ENCODE data around the gene PCNT. TPM values are rescaled to one million over a fixed set of nuclear protein-coding genes. Genes with fewer than 3 reads are reported as not detected.

Gene PCNT
- total and polyA plus RNA-seq, 2 experiments from 2014 or later = 18.3 to 26.6 TPM

DNA sequence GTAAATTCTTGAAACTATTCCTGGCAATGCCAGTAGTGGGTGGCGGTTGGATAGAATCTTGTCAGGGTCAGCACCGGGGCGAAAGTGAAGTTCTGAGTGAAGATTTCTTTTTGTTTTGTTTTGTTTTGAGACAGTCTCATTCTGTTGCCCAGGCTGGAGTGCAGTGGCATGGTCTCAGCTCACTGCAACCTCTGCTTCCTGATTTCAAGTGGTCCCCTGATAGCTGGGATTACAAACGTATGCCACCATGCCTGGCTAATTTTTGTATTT, 33.3 kb downstream of the PCNT start:
- no peaks in the 10 kb centered on the region for H3K4me1 ChIP-seq (ENCODE audit: low read depth)
- H3K27ac ChIP-seq = no peak overlapping the region
- H3K36me3 ChIP-seq = peaks cover 13% of the 10 kb centered on the region
- H3K27me3 ChIP-seq = no peaks in the 10 kb centered on the region
- DNase-seq (ENCODE audit: low read depth in 1 of 2, low spot score in 1 of 2) = no peak
- H3K4me3 ChIP-seq = no peak overlapping the region
- no peaks in the 10 kb centered on the region for H3K9me3 ChIP-seq (ENCODE audit: low read depth)
- TF ChIP-seq, protein P1, sequence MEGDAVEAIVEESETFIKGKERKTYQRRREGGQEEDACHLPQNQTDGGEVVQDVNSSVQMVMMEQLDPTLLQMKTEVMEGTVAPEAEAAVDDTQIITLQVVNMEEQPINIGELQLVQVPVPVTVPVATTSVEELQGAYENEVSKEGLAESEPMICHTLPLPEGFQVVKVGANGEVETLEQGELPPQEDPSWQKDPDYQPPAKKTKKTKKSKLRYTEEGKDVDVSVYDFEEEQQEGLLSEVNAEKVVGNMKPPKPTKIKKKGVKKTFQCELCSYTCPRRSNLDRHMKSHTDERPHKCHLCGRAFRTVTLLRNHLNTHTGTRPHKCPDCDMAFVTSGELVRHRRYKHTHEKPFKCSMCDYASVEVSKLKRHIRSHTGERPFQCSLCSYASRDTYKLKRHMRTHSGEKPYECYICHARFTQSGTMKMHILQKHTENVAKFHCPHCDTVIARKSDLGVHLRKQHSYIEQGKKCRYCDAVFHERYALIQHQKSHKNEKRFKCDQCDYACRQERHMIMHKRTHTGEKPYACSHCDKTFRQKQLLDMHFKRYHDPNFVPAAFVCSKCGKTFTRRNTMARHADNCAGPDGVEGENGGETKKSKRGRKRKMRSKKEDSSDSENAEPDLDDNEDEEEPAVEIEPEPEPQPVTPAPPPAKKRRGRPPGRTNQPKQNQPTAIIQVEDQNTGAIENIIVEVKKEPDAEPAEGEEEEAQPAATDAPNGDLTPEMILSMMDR (IDR thresholded peaks at IDR 0.05; ENCODE audit: low read depth, low read length) = no peak

DNA sequence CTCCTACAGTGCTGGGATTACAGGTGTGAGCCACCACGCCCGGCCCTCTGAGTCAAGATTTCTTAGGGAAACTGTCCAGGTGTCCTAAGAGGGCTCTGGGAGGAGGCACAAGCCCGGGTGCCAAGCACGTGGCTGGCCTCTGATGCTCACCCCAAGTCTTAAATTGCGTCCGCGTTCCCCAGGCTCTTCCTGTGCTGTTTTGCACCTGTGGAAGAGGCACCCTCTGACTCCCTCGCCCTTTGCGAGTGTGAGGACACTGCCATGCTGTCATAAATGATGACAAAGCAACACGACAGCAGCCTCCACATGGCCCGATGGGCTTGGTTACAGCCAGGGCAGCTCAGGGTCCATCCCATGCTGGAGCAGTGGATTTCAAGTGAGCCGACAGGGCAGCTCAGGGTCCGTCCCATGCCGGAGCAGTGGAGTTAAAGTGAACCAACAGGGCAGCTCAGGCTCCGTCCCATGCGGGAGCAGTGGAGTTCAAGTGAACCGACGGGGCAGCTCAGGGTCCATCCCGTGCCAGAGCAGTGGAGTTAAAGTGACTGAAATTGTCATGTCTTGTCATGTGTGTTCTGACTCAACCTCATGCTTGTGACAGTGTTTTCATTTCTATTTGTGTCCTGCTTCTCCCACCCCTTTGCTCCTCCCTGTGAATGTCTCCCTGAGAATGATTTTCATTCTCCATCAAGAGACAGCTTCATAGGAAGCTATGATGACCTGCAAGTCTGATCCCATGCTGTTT, 33.9 kb downstream of the PCNT start:
- H3K27ac ChIP-seq = no peak overlapping the region
- no peaks in the 10 kb centered on the region for H3K4me1 ChIP-seq (ENCODE audit: low read depth)
- DNase-seq (ENCODE audit: low read depth in 1 of 2, low spot score in 1 of 2) = no peak
- H3K9me3 ChIP-seq (ENCODE audit: low read depth) = no peaks in the 10 kb centered on the region
- no peak overlapping the region for H3K4me3 ChIP-seq
- peaks cover 11% of the 10 kb centered on the region for H3K36me3 ChIP-seq
- TF ChIP-seq, protein P1 (IDR thresholded peaks at IDR 0.05; ENCODE audit: low read depth, low read length) = no peak
- H3K27me3 ChIP-seq = no peaks in the 10 kb centered on the region

DNA sequence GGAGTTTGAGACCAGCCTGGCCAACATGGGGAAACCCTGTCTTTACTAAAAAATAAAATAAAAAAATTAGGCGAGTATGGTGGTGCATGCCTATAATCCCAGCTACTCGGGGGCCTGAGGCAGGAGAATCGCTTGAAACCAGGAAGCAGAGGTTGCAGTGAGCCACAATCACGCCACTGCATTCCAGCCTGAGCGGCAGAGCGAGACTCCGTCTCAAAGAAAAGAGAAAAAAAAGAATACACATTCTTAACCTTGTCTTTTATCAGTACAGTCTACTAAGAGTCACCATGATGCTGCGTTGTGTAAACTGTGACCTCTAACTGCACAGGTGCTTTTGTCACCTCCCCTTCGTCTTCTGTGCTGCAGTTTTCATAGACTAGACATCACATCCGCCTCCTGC, 37.2 kb downstream of the PCNT start:
- Histone ChIP-seq H3K27ac (no peak overlapping the region), H3K9me3 (ENCODE audit: low read depth) (no peaks in the 10 kb centered on the region), H3K4me3 (no peak overlapping the region), H3K36me3 (peaks cover 9% of the 10 kb centered on the region), H3K4me1 (ENCODE audit: low read depth) (no peaks in the 10 kb centered on the region), H3K27me3 (no peaks in the 10 kb centered on the region)
- DNase-seq (ENCODE audit: low read depth in 1 of 2, low spot score in 1 of 2) = no peak
- TF ChIP-seq, protein P1 (IDR thresholded peaks at IDR 0.05; ENCODE audit: low read depth, low read length) = no peak

DNA sequence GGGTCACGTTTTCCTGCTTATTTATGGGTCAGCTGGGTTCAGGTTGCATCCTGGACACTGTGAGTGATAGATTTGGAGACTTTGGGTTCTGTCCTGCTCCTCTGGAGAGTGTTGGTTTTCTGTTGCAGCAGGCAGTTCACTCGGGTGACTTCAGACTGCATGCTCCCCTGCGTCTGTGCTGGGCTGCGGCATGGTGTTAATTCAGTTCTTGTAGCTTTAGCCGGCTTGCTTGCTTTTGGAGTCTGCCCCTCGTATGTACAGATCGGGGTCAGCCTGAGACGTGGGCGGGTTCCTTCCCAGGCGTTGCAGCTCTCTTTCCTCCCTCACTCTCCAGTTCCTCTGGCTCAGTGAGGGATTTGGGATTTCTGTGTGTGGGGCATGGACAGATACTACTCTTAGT, 38.0 kb downstream of the PCNT start:
- Histone ChIP-seq H3K27me3 (no peaks in the 10 kb centered on the region), H3K4me3 (no peak overlapping the region), H3K9me3 (ENCODE audit: low read depth) (no peaks in the 10 kb centered on the region), H3K36me3 (peaks cover 9% of the 10 kb centered on the region), H3K4me1 (ENCODE audit: low read depth) (no peaks in the 10 kb centered on the region), H3K27ac (no peak overlapping the region)
- no peak for DNase-seq (ENCODE audit: low read depth in 1 of 2, low spot score in 1 of 2)
- TF ChIP-seq, protein P1 (IDR thresholded peaks at IDR 0.05; ENCODE audit: low read depth, low read length) = no peak

- H3K9me3 ChIP-seq (ENCODE audit: low read depth) = no peaks in the 10 kb centered on the region
- H3K27me3 ChIP-seq = no peaks in the 10 kb centered on the region
- no peak overlapping the region for H3K27ac ChIP-seq
- peaks cover 6% of the 10 kb centered on the region for H3K36me3 ChIP-seq
- H3K4me3 ChIP-seq = no peak overlapping the region
- no peaks in the 10 kb centered on the region for H3K4me1 ChIP-seq (ENCODE audit: low read depth)
- TF ChIP-seq, protein P1 (IDR thresholded peaks at IDR 0.05; ENCODE audit: low read depth, low read length) = no peak
- DNase-seq (ENCODE audit: low read depth in 1 of 2, low spot score in 1 of 2) = no peak
These were observed 39.0 kb downstream of the PCNT start for GRCh38 chr21:46362946-46363345.

All from cardiac muscle cell (in vitro differentiated cells and primary cell).